ENCODE measurements around the gene KCNH2.

KCNH2 gene

GRCh38 chr7:150954201-150954985 is 23.7 kb downstream of the KCNH2 start:
- H3K4me1 ChIP-seq (ENCODE audit: control insufficient read depth, insufficient read depth, low read length), result peaks cover 28% of the 10 kb centered on the region
- H3K27me3 ChIP-seq (ENCODE audit: control insufficient read depth, insufficient read depth, low read length, poor library complexity, severe bottlenecking), result no peaks in the 10 kb centered on the region
- no peaks in the 10 kb centered on the region for H3K36me3 ChIP-seq (ENCODE audit: control insufficient read depth, insufficient read depth, low read length)
- no peaks in the 10 kb centered on the region for H3K9me3 ChIP-seq (ENCODE audit: control insufficient read depth, low read length)
- no peak overlapping the region for H3K27ac ChIP-seq (ENCODE audit: insufficient read depth, low read depth, low read length, poor library complexity, severe bottlenecking)
- 87 to 88% methylated on average over 9 of the region's 9 CpGs for WGBS, 2 experiments
- no peak overlapping the region for H3K4me3 ChIP-seq (ENCODE audit: insufficient read depth, low read depth, low read length)

GRCh38 chr7:150953061-150953997 is 24.8 kb downstream of the KCNH2 start:
- peaks cover 37% of the 10 kb centered on the region for H3K4me1 ChIP-seq (ENCODE audit: control insufficient read depth, insufficient read depth, low read length)
- H3K36me3 ChIP-seq (ENCODE audit: control insufficient read depth, insufficient read depth, low read length), result no peaks in the 10 kb centered on the region
- no peaks in the 10 kb centered on the region for H3K9me3 ChIP-seq (ENCODE audit: control insufficient read depth, low read length)
- WGBS, 2 experiments, result 91 to 94% methylated on average over 17 of the region's 17 CpGs
- no peak overlapping the region for H3K4me3 ChIP-seq (ENCODE audit: insufficient read depth, low read depth, low read length)
- peaks cover 3% of the 10 kb centered on the region for H3K27me3 ChIP-seq (ENCODE audit: control insufficient read depth, insufficient read depth, low read length, poor library complexity, severe bottlenecking)
- no peak overlapping the region for H3K27ac ChIP-seq (ENCODE audit: insufficient read depth, low read depth, low read length, poor library complexity, severe bottlenecking)

- no peaks in the 10 kb centered on the region for H3K36me3 ChIP-seq (ENCODE audit: control insufficient read depth, insufficient read depth, low read length)
- WGBS, 2 experiments, result 93% methylated on average over 33 of the region's 33 CpGs
Measured at GRCh38 chr7:150952331-150953050, 25.6 kb downstream of the KCNH2 start.

GRCh38 chr7:150951521-150951920 is 26.6 kb downstream of the KCNH2 start:
- WGBS, 2 experiments, result 96 to 97% methylated on average over 28 of the region's 28 CpGs
- H3K4me3 ChIP-seq (ENCODE audit: insufficient read depth, low read depth, low read length), result no peak overlapping the region
- peaks cover 55% of the 10 kb centered on the region for H3K4me1 ChIP-seq (ENCODE audit: control insufficient read depth, insufficient read depth, low read length)
- H3K9me3 ChIP-seq (ENCODE audit: control insufficient read depth, low read length), result no peaks in the 10 kb centered on the region
- peaks cover 3% of the 10 kb centered on the region for H3K27me3 ChIP-seq (ENCODE audit: control insufficient read depth, insufficient read depth, low read length, poor library complexity, severe bottlenecking)
- H3K36me3 ChIP-seq (ENCODE audit: control insufficient read depth, insufficient read depth, low read length), result no peaks in the 10 kb centered on the region
- H3K27ac ChIP-seq (ENCODE audit: insufficient read depth, low read depth, low read length, poor library complexity, severe bottlenecking), result no peak overlapping the region

More at GRCh38 chr7:150952331-150953050, 25.6 kb downstream of the KCNH2 start:
- H3K27ac ChIP-seq (ENCODE audit: insufficient read depth, low read depth, low read length, poor library complexity, severe bottlenecking), result no peak overlapping the region
- H3K4me1 ChIP-seq (ENCODE audit: control insufficient read depth, insufficient read depth, low read length), result peaks cover 46% of the 10 kb centered on the region
- H3K4me3 ChIP-seq (ENCODE audit: insufficient read depth, low read depth, low read length), result no peak overlapping the region
- peaks cover 3% of the 10 kb centered on the region for H3K27me3 ChIP-seq (ENCODE audit: control insufficient read depth, insufficient read depth, low read length, poor library complexity, severe bottlenecking)
- no peaks in the 10 kb centered on the region for H3K9me3 ChIP-seq (ENCODE audit: control insufficient read depth, low read length)

GRCh38 chr7:150951181-150951520 is 27.0 kb downstream of the KCNH2 start:
- Histone ChIP-seq H3K4me3 (ENCODE audit: insufficient read depth, low read depth, low read length) (no peak overlapping the region), H3K36me3 (ENCODE audit: control insufficient read depth, insufficient read depth, low read length) (no peaks in the 10 kb centered on the region), H3K27ac (ENCODE audit: insufficient read depth, low read depth, low read length, poor library complexity, severe bottlenecking) (no peak overlapping the region), H3K27me3 (ENCODE audit: control insufficient read depth, insufficient read depth, low read length, poor library complexity, severe bottlenecking) (peaks cover 3% of the 10 kb centered on the region), H3K4me1 (ENCODE audit: control insufficient read depth, insufficient read depth, low read length) (peaks cover 54% of the 10 kb centered on the region), H3K9me3 (ENCODE audit: control insufficient read depth, low read length) (no peaks in the 10 kb centered on the region)
- WGBS, 2 experiments, result 93 to 95% methylated on average over 16 of the region's 16 CpGs

- 94 to 95% methylated on average over 27 of the region's 27 CpGs for WGBS, 2 experiments
- peaks cover 53% of the 10 kb centered on the region for H3K4me1 ChIP-seq (ENCODE audit: control insufficient read depth, insufficient read depth, low read length)
- no peaks in the 10 kb centered on the region for H3K9me3 ChIP-seq (ENCODE audit: control insufficient read depth, low read length)
- no peak overlapping the region for H3K27ac ChIP-seq (ENCODE audit: insufficient read depth, low read depth, low read length, poor library complexity, severe bottlenecking)
- no peaks in the 10 kb centered on the region for H3K36me3 ChIP-seq (ENCODE audit: control insufficient read depth, insufficient read depth, low read length)
- H3K4me3 ChIP-seq (ENCODE audit: insufficient read depth, low read depth, low read length), result no peak overlapping the region
- peaks cover 3% of the 10 kb centered on the region for H3K27me3 ChIP-seq (ENCODE audit: control insufficient read depth, insufficient read depth, low read length, poor library complexity, severe bottlenecking)
Measured at GRCh38 chr7:150950496-150951180, 27.5 kb downstream of the KCNH2 start.

- WGBS, 2 experiments, result 85 to 87% methylated on average over 16 of the region's 16 CpGs
- Histone ChIP-seq H3K4me3 (ENCODE audit: insufficient read depth, low read depth, low read length) (no peak overlapping the region), H3K9me3 (ENCODE audit: control insufficient read depth, low read length) (no peaks in the 10 kb centered on the region), H3K27ac (ENCODE audit: insufficient read depth, low read depth, low read length, poor library complexity, severe bottlenecking) (no peak overlapping the region), H3K27me3 (ENCODE audit: control insufficient read depth, insufficient read depth, low read length, poor library complexity, severe bottlenecking) (peaks cover 3% of the 10 kb centered on the region), H3K4me1 (ENCODE audit: control insufficient read depth, insufficient read depth, low read length) (peaks cover 53% of the 10 kb centered on the region), H3K36me3 (ENCODE audit: control insufficient read depth, insufficient read depth, low read length) (no peaks in the 10 kb centered on the region)
Measured at GRCh38 chr7:150949971-150950491, 28.1 kb downstream of the KCNH2 start.

- Histone ChIP-seq H3K27ac (ENCODE audit: insufficient read depth, low read depth, low read length, poor library complexity, severe bottlenecking) (no peak overlapping the region), H3K27me3 (ENCODE audit: control insufficient read depth, insufficient read depth, low read length, poor library complexity, severe bottlenecking) (peaks cover 3% of the 10 kb centered on the region), H3K36me3 (ENCODE audit: control insufficient read depth, insufficient read depth, low read length) (no peaks in the 10 kb centered on the region), H3K9me3 (ENCODE audit: control insufficient read depth, low read length) (no peaks in the 10 kb centered on the region), H3K4me1 (ENCODE audit: control insufficient read depth, insufficient read depth, low read length) (peaks cover 50% of the 10 kb centered on the region), H3K4me3 (ENCODE audit: insufficient read depth, low read depth, low read length) (no peak overlapping the region)
- 65 to 77% methylated on average over 4 of the region's 4 CpGs for WGBS, 2 experiments
Measured at GRCh38 chr7:150949564-150949963, 28.6 kb downstream of the KCNH2 start.

GRCh38 chr7:150948791-150949251 is 29.3 kb downstream of the KCNH2 start:
- Histone ChIP-seq H3K4me1 (ENCODE audit: control insufficient read depth, insufficient read depth, low read length) (peaks cover 44% of the 10 kb centered on the region), H3K36me3 (ENCODE audit: control insufficient read depth, insufficient read depth, low read length) (no peaks in the 10 kb centered on the region), H3K27me3 (ENCODE audit: control insufficient read depth, insufficient read depth, low read length, poor library complexity, severe bottlenecking) (peaks cover 3% of the 10 kb centered on the region), H3K4me3 (ENCODE audit: insufficient read depth, low read depth, low read length) (no peak overlapping the region), H3K9me3 (ENCODE audit: control insufficient read depth, low read length) (no peaks in the 10 kb centered on the region), H3K27ac (ENCODE audit: insufficient read depth, low read depth, low read length, poor library complexity, severe bottlenecking) (no peak overlapping the region)
- 85% methylated on average over 15 of the region's 15 CpGs for WGBS, 2 experiments
